Glomerular visceral epithelial cell (primary cell): ENCODE results near the gene KIF21A.

ENCODE experiments used
- DNase-seq: peaks from one replicate; pipeline ENCODE4 v3.0.0-alpha.2; 2016; ENCODE audit errors: extremely low spot score

KIF21A gene

DNA sequence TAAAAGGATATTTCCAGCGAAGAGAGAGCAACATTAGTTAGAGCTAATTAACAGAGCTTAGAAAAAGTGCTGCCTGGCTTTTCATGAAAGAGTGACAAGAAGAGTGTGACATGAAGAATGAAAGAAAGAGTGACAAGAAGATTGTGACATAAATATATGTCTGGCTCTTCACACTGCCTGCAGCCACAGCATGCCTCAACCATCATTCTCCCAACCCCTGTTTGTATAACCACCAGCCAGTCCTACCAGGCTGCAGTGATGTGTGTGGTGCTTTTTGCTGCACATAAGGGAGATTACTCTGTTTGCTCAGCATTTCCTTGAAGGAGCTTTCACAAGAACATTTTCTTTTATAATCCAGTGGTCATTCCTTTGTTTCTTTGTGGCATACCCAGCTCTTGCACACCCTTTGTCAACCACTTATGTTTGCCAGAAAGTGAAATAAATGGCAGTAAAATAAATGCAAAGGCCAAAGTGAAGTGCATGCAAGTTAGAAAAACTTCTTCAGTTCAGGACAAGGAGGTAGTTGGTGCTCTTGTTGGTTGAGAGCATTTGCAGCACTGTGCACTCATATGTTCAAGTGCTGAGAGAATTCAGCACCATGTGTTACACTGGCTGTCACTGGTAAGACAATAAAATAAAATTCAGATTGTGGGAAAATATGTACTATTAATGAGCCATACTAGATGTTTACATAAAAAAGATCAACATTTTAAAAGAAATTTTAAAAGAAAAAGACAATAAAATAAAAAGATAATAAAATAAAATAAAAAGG lies 50.6 kb downstream of the KIF21A start:
- no peak for DNase-seq

DNA sequence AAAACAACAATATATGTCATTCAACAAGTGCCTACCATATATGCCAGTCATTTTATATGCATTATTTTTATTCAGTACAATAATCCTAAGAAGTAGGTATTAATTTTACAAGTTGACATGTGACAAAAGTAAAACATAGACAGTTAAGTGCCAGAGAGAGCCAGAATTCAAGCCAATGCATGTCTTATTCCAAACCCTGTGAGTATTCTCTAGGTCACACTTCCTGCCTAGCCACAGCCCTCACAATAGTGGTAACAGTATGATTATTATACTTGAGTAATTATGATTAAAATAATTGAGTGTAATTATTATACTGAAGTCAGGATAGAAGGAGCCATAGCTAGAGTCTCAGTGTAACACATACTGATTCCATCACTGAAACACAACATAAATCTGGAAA lies 52.2 kb downstream of the KIF21A start:
- no peak for DNase-seq

DNA sequence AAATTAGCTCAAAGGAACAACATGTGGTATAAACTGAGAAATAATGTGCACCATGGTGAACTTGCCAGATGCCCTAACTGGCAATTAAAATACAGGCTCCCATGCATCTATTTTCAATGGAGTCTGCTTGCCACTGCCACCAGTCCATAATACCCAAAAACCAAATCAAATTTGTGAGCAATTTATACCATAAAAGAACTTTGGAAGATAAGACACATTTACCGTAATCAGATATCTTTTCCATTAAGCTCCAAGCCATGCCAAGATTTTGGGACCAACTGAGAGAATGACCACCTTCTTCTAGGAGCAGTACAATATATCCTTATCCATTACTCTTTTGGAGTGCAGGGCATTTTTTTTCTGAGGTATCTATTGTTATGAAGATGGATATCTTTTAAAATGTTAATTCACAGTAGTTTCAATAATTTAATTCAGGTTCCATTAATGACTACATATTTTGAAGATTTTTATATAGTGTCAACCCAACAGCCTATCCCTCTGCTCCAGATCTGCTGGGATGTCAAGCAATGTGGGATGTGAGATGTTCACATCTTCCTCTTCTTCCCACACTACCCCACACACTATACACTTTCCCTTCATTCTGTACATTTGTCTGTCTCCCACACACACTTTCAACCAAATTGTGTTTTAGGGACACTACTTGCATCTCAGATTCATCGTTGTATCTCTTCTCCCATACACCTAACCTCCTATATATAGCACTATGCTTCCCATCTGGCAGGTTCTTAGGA lies 53.3 kb downstream of the KIF21A start:
- no peak for DNase-seq

DNA sequence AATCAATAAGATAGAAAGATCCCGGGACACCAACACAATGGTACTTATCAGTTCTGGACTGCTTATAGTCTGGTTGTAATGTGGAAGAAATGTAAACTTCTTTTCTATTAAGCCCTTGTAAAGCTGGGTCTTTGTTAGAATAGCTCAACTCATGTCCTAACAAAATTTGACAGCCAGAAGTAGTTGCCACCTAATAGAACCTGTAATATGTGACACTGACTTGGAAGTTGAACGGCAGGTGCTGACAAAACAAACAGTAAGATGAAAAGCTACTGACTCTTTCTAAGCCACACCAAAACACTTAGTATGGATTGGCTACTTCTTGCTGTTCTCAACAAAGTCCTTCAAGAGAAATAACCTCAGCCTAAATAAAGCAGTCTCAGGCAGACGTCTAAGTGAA lies 56.6 kb downstream of the KIF21A start:
- DNase-seq: no peak

DNA sequence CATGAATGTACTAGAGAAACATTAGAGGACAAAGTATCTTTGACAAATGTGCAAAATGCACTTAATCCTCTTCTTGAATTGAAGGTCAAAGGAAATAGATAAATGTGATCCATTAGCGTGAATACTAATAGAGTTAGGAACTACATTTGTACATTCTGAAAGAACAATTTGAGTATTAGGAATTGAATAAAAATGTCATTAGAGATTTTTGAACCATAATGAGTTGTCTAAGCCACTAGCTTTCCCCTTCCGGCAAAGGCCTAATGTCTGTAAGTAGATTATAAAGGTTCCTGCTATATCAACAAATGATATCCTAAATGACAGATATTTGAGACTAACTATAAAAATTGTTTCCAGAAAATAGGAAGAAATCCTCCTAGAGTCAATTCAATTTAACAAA lies 59.8 kb downstream of the KIF21A start:
- no peak for DNase-seq

DNA sequence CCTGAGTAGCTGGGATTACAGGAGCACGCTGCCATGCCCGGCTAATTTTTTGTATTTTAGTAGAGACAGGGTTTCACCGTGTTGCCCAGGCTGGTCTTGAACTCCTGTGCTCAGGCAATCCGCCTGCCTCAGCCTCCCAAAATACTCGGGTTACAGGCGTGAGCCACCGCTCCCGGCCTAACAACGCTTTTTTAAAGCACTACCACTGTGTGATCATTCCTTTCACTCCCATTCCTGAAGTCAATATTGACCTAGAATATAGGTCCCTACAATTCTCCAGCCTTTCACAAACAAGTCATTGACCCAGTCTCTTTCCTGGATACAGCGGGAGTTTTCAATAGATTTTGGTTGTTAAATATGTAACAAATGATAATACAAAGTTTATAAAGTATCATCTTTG lies 62.8 kb downstream of the KIF21A start:
- DNase-seq: no peak

DNA sequence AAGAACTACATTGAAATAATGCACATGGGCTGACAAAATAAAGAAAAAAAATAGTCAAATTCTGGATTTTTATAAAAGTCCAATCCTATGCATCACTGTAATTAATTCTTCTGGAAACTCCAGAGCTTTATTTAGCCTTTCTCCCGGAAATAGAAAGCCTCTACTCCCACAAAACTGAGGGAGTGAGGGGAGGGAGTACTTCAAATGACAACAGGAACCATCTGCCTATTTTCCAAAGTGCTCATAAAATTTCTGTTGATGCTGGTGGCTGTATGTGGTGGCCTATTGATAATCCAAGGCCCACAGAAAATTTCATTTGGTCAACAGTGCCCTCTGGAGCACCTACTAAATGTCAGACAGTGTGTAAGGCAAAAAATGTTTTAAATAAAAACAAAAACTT lies 64.6 kb downstream of the KIF21A start:
- no peak for DNase-seq

DNA sequence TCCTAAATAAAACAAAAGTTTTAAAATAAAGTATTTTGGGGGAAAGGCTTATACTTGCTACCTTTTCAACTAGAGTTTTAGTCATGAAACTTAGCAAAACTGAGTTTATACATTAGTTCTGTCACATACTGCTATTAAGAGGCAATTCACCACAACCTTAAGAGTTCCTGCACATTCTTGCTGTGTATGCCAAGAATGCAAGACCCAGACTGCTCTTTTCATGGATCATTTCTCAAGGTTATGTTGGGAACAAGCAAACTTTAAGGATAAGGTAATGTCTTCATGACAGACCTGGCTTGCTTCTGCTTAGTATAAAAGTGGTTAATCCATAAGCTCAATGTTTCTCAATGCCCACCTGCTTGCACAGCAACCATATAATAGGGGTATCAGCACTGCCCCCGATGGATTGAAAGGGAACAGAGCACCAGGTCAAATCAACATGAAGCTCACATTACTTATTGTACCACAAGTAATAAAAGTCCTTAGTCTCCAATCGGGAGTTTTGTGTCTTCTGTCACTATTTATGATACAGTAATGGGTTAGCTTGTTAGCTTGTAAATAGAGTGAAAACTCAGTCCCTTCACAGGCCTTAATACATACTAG lies 67.6 kb downstream of the KIF21A start:
- DNase-seq: peak; percentile 18

DNA sequence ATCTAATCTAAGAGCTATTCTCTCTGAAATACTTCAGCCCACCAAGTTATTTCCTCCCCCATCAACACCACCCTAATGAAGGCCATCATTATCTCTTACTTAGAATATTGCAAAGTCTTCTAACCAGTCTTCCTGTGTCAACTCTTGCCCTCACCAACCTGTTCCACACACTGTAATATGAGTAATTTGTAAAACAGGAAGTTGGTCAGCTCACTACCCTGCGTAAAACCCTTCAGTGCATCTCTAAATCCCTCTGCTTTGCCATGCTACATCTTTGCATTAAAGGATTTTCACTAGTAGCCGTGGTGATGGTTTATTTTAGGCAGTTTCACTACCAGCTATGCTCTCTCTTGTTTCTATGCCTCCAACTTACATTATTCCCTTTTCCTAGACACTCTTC lies 70.0 kb downstream of the KIF21A start:
- no peak for DNase-seq

DNA sequence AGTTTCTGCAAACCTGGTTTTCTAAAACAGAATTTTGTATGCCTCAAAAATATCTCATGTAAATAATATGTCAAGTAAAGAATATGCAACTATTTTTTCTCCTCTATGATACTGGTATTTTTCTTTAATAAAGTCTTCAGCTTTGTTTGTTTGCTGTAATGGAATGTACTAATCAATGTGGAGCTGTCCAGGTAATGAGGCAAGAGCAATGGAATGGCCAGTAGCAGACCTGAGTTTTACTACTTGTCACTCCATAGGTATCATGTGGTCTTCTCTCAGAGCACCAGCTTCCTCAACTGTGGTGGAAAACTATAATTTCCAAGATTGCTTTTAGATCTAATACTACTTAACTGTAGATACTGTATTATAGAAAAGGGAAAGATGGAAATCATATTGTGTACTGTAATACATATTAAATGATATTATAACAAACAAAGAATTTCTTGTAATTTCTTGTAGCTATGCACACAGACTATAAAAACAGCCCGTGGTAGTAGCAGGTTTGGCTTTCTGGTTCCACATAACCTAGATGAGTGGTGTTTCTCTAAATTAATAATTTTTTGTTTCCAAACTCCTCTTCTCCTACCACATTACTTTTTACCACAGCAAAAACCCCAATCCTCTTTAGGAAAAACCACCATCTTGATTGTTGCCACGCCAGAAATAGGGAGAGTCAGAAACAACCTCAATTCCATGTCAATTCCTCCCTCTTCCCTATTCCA lies 70.6 kb downstream of the KIF21A start:
- no peak for DNase-seq

DNA sequence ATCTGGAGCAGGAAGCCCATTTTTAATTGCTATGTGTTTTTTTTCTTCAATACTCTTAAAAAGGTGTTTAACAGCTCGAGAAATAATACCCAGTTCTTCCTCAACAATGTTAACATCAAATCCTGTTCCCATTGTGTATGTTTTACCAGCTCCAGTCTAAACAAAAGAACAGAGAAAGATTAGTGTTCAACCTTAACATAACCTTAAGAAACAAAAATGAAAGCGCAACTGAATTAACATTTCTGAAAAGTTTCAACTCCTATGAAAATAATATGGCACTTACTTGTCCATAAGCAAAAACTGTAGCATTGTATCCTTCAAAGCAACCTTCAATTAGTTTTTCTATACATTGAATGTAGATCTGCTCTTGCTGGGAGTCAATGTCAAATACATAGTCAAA lies 73.2 kb downstream of the KIF21A start:
- DNase-seq: no peak

DNA sequence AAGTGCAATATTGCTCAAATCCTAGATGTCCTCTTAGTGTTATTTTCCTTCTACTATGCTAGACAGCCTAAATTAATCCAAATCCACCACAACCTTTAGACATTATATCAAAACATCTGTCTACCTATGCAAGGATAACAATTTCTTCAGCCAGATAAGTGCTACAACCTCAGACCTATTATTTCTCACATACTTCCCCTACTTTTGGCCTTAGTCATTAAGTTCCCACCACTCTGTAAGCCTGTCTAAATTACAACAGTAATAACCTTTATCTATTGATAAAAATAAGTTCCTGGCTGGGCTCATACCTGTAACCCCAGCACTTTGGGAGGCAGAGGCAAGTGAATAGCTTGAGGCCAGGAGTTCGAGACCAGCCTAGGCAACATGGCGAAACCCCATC lies 74.0 kb downstream of the KIF21A start:
- peak; percentile 1 for DNase-seq

DNA sequence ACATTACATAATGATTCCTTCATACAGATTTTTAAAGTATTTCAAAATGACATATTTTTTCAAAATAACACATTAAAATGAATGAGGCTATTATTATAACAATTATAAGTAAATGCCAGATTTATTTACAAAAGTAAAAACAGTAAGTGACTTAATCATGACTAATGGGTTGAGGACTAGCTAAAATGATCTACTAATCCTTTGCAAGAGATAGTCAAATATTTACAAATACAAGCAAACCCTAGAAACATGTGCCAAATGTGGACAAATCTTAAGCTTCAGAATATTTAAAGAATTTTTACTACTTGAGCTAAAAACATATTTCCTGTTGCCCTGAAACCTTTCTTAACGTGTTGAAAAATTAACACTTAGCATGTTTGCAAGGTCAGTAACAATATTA lies 74.8 kb downstream of the KIF21A start:
- no peak for DNase-seq

DNA sequence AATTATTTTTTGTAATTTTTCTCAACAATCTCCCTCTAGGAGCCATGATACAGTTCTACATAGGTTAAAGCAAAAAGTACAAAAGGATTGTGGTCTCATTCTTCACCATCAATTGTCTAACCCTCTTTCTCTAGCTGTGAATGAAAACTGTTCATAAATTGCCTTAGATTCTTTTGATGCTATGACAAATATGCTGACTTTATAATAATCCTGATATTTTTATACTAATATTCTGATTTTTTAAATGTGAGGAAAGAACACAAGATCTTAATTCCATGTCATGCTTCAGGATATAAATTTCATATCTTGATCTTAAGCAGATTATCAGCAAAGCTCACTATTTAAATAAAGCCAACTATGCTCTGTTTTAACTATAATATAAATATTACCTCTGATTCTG lies 75.4 kb downstream of the KIF21A start:
- DNase-seq: no peak

DNA sequence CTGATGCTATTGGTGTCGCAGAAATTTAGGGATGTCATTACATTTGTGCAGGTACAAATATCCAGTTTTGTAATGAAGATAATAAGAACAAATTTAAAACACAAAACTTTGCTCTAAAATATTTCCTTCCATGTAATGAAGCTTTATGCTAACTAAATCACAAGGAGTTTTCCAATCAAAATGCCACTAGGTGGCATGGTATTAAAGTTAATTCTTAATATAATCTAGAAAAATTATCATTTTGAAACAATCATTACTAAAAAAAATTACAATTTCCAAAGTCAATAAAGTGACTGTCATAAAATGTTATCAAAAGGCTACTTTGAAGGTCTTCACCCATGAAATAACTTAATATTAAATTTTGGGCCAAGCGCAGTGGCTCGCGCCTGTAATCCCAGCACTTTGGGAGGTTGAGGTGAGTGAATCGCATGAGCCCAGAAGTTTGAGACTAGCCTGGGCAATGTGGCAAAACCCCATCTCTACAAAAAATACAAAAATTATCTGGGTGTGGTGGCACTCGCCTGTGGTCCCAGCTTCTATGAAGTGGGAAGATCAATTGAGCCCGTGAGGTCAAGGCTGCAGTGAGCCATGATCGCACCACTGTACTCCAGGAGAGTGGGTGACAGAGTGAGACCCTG lies 77.4 kb downstream of the KIF21A start:
- no peak for DNase-seq

DNA sequence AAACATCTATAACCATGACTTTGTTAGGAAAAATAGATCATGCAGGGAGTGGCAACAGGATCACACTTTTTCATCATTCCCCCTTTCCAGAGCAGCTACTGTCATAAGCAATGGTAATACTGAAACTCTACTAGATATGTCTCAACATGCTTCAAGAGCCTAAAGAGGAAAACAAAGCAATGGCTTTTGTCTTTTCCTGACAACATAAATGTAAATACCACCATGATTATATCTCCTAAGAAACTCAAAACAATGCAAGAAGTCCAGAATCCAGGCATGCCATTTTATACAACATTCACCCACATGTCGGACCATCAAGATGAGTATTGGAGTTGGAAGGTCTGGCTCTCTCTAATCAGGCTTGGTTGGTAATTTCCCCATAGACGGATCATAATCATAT lies 78.7 kb downstream of the KIF21A start:
- no peak for DNase-seq

DNA sequence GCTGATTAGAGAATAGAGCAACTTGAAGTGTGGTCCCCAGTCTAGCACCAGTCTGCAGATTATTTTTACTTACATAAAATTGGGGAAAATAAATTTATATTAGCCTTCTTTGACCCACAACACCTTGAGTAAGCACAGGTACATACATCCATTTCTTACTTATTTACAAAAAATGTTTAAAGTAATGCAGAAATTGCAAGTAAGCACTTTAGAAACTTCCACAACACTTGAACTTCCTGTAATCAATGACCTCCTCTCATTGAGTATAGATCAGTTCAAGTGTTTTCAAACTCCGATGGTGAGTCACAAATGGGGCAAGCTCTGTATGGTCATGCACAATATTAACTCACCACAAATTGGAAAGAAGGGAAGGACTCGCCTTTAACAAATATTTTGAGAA lies 83.3 kb downstream of the KIF21A start:
- DNase-seq: no peak

DNA sequence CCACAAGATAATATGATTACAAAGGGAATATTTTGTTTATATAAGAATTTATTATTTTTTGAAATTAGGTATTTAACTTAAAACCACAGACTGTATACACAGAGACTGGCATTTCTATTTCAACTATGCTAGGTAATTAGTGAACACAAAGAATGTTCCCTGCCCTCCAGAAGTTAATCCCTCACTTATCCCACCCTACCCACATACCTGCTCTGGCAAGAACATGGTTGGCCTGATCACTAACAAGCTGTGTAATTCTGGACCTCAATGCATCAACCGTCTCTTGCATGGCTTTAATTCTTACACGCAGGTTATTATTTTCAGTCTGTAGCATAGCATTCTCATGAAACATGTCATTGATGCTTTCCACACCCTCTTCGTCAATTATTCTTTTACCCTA lies 85.9 kb downstream of the KIF21A start:
- no peak for DNase-seq

DNA sequence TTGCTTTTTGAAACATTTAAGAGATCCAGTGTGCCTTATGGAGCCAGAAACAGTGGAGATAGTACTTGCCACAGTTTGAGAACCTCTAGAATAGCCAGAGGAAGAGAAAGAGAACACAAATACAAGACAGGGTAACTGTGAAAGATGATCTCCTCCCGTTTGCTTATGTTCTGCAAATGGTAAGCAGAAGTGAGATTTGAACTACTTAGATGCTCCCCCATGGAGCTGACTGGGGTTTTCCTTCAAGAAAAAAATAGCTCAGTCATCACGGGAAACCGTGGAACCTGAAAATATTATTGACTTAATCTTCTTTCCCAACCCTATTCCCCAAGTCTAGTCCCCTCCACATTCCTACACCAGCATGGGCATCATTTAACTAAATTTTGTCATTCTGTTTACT lies 87.1 kb downstream of the KIF21A start:
- DNase-seq: no peak

DNA sequence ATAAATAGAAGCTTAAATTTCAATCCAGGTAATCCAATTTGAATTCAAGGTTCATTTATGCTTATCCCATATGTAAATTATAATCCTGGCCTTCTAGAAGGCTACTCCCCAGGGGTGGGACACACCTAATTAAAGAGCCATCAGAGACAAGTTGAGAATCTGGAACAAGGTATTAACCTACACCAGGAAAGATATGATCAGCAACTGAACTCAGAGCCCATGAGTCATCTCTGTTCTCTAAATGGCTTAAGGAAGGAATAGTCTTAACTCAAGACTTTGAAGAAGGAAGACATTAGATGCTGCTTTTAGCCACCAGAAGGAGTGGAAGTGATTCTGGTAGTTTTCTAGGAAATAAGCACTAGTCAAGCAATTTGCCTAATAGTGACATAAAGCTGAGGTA lies 88.0 kb downstream of the KIF21A start:
- DNase-seq: no peak

DNA sequence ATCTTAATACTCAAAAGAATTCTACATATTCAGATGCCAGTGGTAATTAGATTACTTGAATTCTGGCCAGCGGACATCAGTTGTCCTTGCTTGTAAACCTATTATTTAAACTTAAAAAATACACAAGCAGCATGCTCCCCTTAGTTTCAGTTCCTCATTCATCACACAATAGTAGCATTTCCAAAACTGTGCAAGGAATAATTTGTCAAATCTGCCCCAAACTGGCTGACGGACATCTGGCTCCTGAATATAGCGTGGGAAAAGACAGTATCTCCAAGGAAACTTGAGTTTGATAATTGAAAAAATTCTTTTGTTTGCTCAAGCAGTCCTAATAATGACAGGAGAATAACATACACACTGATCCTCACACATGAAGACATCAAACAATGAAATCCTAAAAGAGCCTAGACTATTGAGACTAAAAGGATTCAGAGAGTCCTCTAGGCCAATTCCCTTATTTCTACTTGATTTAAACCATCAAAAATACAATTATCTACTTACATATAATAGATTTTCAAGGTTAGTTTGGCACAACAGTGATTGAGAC lies 90.4 kb downstream of the KIF21A start:
- DNase-seq: no peak

DNA sequence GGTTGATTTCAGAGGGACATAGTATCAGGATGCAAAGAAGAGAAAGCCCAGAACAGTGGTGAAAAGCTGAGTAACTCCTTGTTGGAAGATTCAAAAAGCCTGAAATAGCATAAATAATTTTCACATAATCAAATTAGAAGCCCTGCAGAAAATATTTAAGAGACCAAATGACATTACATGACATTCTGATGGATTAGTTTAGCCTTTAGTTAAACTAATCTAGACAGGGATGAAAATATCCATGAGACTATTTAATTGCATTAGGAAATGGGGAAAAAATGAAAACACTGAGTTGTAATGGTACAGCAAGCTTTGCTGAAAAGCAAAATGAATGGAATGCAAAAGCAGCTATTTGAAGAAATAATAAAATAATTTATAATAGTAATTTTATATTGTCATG lies 91.8 kb downstream of the KIF21A start:
- no peak for DNase-seq
